Stimulated activated CD8-positive, alpha-beta memory T cell treated with anti-CD3 and anti-CD28 coated beads, Interleukin-7, amount 100 ng/mL, for 24 hours (primary cell): ENCODE measurements around the gene POLG.
A peak's percentile ranks its signal among the peaks of the same experiment; 100 is the strongest.

Experiments used
- DNase-seq: peaks from one replicate; pipeline ENCODE4 v3.0.0-alpha.2; 2020; ENCODE audit warnings: low read depth

POLG gene

GRCh38 chr15:89370120-89370977, 35.7 kb upstream of the POLG start:
- DNase-seq = no peak

DNA sequence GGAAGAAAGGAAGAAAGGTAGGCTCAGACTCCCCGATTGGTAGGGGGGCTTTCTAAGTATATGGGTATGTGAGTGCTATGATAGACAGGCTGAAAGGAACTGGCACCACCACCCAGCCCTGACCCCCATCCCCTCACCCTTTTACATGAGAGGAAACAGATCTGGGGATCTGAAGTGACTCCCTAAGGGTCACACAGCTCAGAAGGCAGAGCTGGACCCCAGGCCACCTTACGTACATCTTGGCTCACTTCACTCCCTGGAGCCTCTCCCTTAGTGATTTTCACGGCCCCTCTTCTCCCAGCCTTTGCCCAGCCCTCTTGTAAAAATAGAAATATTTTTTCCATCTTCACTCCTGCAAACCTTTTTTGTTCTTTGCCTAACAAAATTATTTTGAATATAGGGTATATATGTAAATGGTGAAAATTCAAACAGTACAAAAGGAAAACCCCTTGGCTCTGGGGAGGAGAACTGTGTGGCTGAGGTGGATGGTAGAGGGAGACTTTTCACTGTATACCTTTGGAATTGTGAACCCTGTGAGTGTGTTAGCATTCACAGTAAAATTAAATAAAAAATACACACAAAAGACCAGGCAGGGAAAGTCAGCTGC, 34.8 kb upstream of the POLG start:
- no peak for DNase-seq

DNA sequence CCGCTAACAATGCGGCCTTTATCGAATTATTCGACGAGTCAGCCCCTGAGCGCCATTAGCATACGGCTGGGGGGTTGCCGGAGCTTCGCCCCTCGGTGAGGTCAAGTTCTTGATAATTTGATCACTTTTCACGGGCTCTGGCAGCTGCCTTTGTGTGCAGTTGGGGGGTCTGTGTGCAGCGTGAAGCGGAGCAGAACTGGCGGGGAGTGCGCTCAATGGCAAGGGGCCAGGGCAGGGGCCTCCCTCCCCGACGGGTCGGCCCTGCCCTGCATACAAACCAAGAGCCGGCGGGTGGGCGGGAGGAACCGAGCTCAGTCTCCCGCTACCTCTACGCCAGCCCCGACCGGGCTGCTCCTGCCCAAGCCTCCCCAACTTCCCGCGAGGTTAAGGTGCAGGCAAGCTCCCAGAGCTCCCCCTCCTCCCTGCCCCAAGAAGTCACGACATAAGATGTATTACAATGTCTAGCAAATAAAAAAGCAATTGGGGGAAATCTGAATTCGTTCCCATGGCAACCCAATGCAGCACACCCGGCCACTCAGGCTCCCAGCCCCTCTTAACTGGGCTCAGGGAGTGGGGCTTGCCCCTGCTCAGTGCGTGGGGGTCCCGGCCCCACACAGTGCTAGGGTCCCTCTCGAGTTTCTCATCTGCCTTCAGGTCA, 34.1 kb upstream of the POLG start:
- DNase-seq = no peak

DNA sequence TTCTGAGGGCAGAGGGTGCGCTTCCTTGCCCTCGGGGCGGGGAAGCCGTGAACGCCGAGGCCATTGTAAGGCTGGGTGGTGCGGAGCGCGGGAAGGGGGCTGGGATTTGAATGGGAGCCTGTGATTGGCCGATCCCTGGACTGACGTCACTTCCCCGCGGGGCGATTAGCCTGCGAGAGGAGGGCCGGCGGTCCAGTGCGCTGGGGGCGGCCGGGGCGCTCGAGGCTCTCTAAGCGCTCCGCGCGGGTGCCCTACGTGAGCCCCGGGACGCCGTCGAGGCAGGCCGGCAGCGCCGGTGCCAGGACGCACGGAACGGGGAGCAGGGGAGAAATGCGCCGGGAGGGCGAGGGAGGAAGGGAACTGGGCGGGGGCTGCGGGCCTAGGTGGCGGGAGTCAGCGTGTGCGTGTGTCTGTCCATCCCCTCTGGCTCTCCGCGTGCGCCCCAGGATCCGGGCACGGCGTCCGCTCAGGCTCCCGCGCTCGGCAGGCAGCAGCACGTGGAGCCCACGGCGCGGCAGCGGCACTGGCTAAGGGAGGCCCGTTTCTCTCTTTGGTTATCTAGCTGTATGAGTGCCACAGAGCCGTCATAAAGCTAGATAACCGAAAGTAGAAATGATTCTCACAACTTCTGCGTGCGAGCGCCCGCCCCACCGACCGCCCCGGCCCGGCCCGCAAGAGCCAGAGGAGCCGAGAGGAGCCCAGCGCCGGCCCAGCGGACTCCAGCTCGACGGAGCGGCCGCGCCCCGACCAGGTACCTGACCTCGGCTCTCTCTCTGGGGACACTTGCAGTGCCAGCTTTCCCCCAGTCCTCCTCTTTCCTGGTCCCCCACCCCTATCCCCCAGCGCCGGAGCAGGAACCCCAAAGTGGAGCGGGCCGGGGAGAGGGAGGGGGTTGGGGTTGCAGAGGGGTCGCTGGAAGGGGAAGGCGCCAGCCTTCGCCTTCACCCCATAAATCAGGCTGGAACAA, 33.1 kb upstream of the POLG start:
- DNase-seq = no peak

- DNase-seq = no peak
Observed at GRCh38 chr15:89366656-89367393, 32.2 kb upstream of the POLG start.

DNA sequence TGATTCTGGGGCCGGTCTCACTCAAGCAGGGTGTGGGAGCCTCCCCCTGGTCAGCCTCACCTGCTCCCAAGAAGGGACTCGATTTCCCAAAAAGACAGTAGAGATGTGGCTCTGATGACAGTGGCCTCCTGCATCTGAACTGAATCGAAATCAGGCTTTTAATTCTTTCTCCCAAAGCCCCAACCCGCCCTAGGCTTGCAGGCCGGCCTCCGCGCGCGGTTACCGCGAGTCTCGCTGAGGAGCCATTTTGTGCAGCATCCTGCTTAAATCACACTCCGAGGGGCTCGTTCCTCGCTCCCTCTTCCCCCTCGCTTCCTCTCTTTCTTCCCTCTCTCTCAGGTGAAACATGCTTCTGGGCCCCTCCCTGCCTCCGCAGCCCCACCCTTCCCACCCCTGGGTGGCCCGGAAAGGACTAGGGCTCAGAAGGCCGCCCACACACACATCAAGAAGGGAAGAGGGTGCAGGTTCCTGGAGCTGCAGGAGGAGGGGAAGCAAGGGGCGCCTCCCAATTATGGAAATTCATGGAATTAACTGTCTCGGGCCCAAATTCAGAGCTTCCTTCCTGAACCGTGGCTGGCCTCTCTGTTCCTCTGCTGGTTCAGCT, 30.9 kb upstream of the POLG start:
- DNase-seq = no peak

DNA sequence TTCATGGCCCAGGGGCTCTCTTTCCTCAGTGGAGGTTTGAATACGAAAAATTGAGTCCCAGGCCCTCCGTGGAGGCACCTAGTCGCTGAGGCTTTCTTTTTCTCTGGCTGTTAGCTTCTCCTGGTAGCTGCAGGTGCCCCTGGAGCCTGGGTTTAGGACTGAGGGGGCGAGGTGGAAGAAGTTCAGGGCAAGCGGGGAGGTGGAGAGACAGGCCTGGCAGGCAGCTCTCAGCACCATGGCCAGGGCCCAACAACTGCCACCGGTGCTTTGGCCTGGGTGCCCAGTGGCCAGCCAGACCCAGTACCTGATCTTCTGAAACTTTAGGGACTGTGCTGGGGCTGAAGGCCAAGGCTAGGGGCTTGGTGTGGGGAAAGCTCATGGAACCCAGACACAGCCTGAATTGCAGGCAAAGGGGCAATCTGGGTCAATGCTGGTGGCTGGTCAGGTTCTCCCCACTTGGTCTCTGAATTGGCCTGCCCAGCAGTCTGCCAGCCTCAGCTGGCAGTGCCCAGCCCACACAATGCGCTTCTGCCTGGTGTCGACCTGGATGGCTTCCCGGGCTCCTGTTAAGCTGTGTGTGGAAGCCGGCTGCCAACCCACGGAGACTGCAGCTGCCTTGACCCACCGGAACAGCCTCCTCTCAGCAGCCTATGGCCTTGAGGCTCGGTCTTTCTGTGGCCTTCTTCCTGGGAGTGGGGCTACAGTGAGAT, 30.3 kb upstream of the POLG start:
- DNase-seq = no peak

- DNase-seq = no peak
Observed at GRCh38 chr15:89364341-89364740, 29.7 kb upstream of the POLG start.

DNA sequence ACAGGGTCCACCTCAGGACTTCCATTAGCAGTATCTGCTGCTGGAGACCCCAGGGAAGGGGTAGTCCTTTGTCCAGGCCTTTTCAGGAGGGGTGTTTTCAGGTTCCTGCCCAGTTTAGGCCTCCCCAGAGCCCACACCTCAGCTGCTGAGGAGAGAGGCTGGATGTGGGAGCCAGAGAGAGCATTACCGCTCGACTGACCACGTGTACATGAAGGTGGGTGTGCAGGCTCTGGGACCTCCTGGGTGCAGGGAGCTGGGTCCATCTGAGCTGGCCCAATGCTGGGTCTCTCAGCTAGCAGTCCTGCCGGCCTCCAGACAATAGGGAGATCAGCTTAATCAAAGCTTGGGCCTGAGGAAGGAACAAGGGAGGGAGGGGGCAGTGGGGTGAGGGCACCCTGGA, 29.1 kb upstream of the POLG start:
- DNase-seq = no peak

- DNase-seq = no peak
Observed at GRCh38 chr15:89363133-89363532, 28.5 kb upstream of the POLG start.

DNA sequence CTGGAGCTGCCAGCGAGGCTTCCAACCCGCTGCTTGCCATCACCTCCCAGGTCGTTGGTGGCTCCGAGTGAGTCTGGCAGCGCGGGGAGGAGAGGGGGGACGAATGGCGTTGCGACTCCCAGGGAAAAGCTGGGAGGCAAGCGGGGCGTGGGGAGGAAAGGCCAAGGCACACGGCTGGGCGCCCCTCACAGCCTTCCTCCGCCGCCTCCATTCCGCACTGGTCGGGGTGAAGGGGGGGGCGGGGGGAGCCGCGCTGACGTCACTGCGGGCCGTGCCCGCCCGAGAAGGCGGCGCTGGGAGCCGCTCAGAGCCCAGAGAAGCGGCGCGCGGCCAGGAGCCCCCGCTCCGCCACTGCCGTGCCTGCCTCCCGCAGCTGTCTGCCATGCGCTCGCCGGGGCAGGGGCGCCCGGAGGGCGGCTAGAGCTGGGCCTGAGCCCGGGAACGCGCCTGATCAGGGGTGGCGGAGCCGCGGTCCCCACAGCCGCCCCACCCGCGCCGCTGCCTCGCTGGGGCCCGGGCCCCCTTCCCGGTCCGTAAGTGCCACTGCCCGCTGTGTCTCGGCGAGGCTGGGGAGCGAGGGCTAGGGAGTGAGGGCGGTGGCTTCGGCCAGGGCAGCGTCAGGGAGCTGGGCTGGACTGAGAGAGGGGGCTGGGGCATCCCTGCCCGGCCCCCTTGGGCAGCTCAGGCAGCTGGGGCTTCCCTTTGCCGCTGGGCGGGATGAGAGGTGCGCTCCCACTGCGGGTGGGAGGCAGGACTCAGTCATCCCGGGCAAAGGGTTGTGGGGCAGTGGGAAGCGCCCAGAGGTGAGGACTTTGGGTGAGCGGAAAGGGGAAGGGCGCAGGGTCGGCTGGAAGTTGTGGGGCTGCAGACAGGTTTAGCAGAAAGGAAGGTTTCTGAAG, 27.8 kb upstream of the POLG start:
- DNase-seq = no peak

DNA sequence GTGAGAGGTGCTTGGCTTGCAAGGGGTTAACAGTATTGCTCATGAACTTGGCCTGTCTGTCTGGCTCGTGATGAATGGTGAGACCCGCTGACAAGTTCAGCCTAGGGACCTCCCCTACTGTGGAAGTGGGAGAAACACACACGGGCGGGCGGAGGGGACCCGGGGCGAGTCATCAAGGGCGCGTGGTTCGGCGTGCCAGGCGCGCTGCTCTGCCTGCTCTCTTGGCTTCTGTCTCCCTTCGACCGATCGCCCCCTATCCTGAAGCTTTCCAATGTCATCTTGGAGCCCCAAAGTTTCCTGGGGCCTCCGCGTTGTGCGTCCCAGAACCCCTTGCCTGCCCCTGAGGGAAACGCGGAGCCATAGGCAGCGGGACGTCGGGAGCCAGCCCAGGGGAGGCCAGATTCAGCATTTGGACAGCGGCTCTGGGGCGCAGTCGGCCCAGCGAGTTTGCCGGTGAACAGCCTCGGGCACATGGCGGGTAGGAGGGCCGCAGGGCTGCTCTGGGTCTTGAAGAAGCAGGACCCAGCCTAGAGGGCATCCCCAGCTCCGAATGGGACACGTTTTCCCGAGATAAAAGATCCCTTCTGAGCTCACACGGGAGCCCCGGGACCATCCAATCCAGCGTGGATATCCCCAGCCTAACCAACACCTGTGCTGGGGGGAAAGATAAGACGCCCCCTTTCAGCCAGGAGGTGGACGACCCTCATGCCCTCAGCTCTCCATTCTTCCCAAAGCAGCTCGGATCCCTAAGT, 27.0 kb upstream of the POLG start:
- DNase-seq = no peak

DNA sequence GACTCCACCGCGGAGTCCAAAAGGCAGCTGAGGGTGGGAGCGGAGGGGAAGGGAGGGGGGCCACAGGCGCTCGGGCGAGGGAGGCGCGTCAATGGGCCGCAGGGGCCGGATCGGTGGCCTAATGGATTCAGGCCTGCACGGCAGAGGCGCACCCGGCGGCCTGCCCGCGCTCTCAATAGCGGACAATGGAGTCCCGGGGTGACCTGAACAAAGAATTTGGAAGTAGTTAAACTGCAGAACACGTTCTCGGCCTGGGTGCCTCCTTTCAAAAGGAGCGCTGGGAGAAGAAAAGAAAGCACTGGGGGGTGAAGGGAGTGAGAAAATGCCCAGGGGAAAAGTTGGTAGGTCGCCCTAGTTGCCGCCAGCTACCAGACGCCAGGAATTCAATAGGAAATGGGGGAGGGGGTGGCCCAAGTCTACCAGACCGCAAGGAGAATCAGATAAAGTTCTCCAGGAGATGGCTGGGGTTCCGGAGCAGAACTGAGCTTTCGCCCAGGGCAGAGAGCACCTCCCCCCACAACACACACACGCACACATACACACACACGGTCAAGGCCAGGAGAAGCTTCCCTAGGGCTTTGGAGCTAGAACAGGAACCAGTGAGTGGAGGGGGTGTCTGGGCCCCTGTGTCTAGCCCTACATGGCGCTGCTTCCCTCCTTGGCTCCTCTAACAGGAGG, 25.8 kb upstream of the POLG start:
- DNase-seq = no peak

GRCh38 chr15:89359471-89360293, 25.1 kb upstream of the POLG start:
- DNase-seq = no peak

- DNase-seq = peak; percentile 64
Observed at GRCh38 chr15:89358755-89359439, 24.3 kb upstream of the POLG start.

GRCh38 chr15:89358435-89358754, 23.8 kb upstream of the POLG start:
- no peak for DNase-seq
